CD14-positive monocyte (primary cell): ENCODE data around the gene SPINT1. TPM values are rescaled to one million over a fixed set of nuclear protein-coding genes. Genes with fewer than 3 reads are reported as not detected.

Experiments used
- DNase-seq, 3 donors: peaks; one replicate each; pipeline ENCODE4 v3.0.0-alpha.2; 2011 to 2022
- H2AFZ ChIP-seq: 2 replicates; pipeline ENCODE4 v1.6.0; 2012; ENCODE audit warnings: mild to moderate bottlenecking, low read depth, low read length, inconsistent platforms; ENCODE audit not compliant: insufficient read depth, poor library complexity, severe bottlenecking
- H3K27ac ChIP-seq, 2 donors: 1 replicate in 1 of 2; 2 replicates in 1 of 2; pipeline ENCODE4 v1.5.1; 2012 to 2013; ENCODE audit warnings: low read length in 2 of 2, control low read depth in 1 of 2, inconsistent platforms in 1 of 2, low read depth in 1 of 2, mild to moderate bottlenecking in 1 of 2
- H3K27me3 ChIP-seq, 2 donors: one replicate each; pipeline versions ENCODE4 v1.6.0 to v1.6.1; 2011 to 2013; ENCODE audit warnings: low read length in 2 of 2; ENCODE audit not compliant: control insufficient read depth in 2 of 2, insufficient read depth in 2 of 2
- H3K36me3 ChIP-seq, 2 donors: replicated peaks in 1 of 2; 1 replicate in 1 of 2; 2 replicates in 1 of 2; pipeline versions ENCODE4 v1.5.1 to v1.6.1; 2012 to 2013; ENCODE audit warnings: low read length in 2 of 2, control low read depth in 1 of 2, inconsistent platforms in 1 of 2, mild to moderate bottlenecking in 1 of 2; ENCODE audit not compliant: insufficient read depth in 2 of 2, control insufficient read depth in 1 of 2
- H3K4me1 ChIP-seq, 2 donors: 1 replicate in 1 of 2; 2 replicates in 1 of 2; pipeline versions ENCODE4 v1.5.1 to v1.6.1; 2012 to 2013; ENCODE audit warnings: low read length in 2 of 2, control low read depth in 1 of 2, inconsistent platforms in 1 of 2, mild to moderate bottlenecking in 1 of 2, moderate library complexity in 1 of 2; ENCODE audit not compliant: insufficient read depth in 2 of 2, control insufficient read depth in 1 of 2
- H3K4me2 ChIP-seq: replicated peaks from 2 replicates; pipeline ENCODE3; 2012; ENCODE audit warnings: low read length, moderate library complexity, mild to moderate bottlenecking; ENCODE audit not compliant: poor library complexity, severe bottlenecking; ENCODE audit errors: extremely low read depth
- H3K4me3 ChIP-seq, 3 experiments: fragments of 200-600 bp in 1 of 3; sonication (generic) in 1 of 3; replicated peaks in 1 of 3; 1 replicate in 2 of 3; 2 replicates in 1 of 3; pipeline ENCODE4 v1.5.1; 2011 to 2013; ENCODE audit warnings: low read length in 3 of 3, mild to moderate bottlenecking in 3 of 3, control low read depth in 2 of 3, low read depth in 2 of 3, inconsistent platforms in 1 of 3, moderate library complexity in 1 of 3
- H3K79me2 ChIP-seq: 2 replicates; pipeline ENCODE4 v1.6.0; 2012; ENCODE audit warnings: mild to moderate bottlenecking, control low read depth, inconsistent platforms, low read length, moderate library complexity; ENCODE audit not compliant: insufficient read depth
- H3K9ac ChIP-seq: 2 replicates; pipeline ENCODE4 v1.6.0; 2017; ENCODE audit warnings: low read length, mild to moderate bottlenecking; ENCODE audit not compliant: insufficient read depth, poor library complexity, severe bottlenecking
- H3K9me3 ChIP-seq, 2 donors: replicated peaks in 1 of 2; 1 replicate in 1 of 2; 2 replicates in 1 of 2; pipeline versions ENCODE4 v1.5.1 to v1.6.1; 2012 to 2013; ENCODE audit warnings: low read length in 2 of 2, control low read depth in 1 of 2; ENCODE audit not compliant: control insufficient read depth in 1 of 2, insufficient read depth in 1 of 2
- H4K20me1 ChIP-seq: 2 replicates; pipeline ENCODE4 v1.6.0; 2012; ENCODE audit warnings: mild to moderate bottlenecking, low read length, control low read depth, moderate library complexity; ENCODE audit not compliant: insufficient read depth
- H3K27ac Mint-ChIP-seq, 7 donors: one replicate each; pipeline ENCODE4 v1.8.0; 2020; ENCODE audit warnings: mild to moderate bottlenecking in 7 of 7, mixed read lengths in 7 of 7, moderate library complexity in 6 of 7, inconsistent platforms in 2 of 7
- H3K27me3 Mint-ChIP-seq, 3 donors: one replicate each; pipeline ENCODE4 v1.8.0; 2021 to 2022; ENCODE audit warnings: low read depth in 3 of 3, mild to moderate bottlenecking in 3 of 3, mixed read lengths in 3 of 3, moderate library complexity in 3 of 3, inconsistent platforms in 1 of 3
- H3K36me3 Mint-ChIP-seq, 2 donors: one replicate each; pipeline ENCODE4 v1.8.0; 2020; ENCODE audit warnings: mixed read lengths in 2 of 2, inconsistent platforms in 1 of 2, mild to moderate bottlenecking in 1 of 2
- H3K4me1 Mint-ChIP-seq: one replicate; pipeline ENCODE4 v1.8.0; 2020; ENCODE audit warnings: mild to moderate bottlenecking, mixed read lengths
- H3K4me3 Mint-ChIP-seq, 2 donors: one replicate each; pipeline ENCODE4 v1.8.0; 2020; ENCODE audit warnings: mild to moderate bottlenecking in 2 of 2, mixed read lengths in 2 of 2, moderate library complexity in 1 of 2
- H3K9me3 Mint-ChIP-seq, 7 donors: one replicate each; pipeline ENCODE4 v1.8.0; 2020 to 2022; ENCODE audit warnings: mixed read lengths in 7 of 7, mild to moderate bottlenecking in 6 of 7, moderate library complexity in 6 of 7, inconsistent platforms in 2 of 7
- CTCF ChIP-seq: fragments of 200-600 bp; IDR thresholded peaks from one replicate; pipeline ENCODE4 v1.8.0; 2022; ENCODE audit warnings: antibody characterized with exemption, mild to moderate bottlenecking
- WGBS: methylation state at CpG from one replicate; pipeline ENCODE4 v1.1.5; 2013; ENCODE audit warnings: missing lambda C conversion rate; ENCODE audit not compliant: insufficient coverage; 5-methylcytosine and 5-hydroxymethylcytosine counted together
- intact Hi-C, 2 donors: fragments of 100-400 bp; cut with micrococcal nuclease; formaldehyde crosslinking; loops; one replicate each; pipeline versions ENCODE4 v1.15.0 to v1.15.1; 2023
- polyA plus RNA-seq, 3 donors: library from polyadenylated mRNA; depleted of rRNA in 1 of 3; unstranded in 2 of 3; stranded (reverse) in 1 of 3; fragments of 300-500 nt in 2 of 3; fragments of >200 nt in 1 of 3; fragmentation: Illumina TruSeq in 2 of 3; gene quantifications; 1 replicate in 2 of 3; 2 replicates in 1 of 3; pipeline ENCODE4 v1.2.3, GENCODE V29; 2012 to 2021

Gene SPINT1
- polyA plus RNA-seq, 3 donors = 17.1 to 46.5 (median 21.5) TPM

- Mint-ChIP-seq H3K9me3 (peaks cover 0 to 2% (median 0%) of the 10 kb centered on the region in 7 donors), H3K27me3 (peaks cover 0 to 4% (median 3%) of the 10 kb centered on the region in 3 donors), H3K27ac (peak overlapping the region in 5 of 7 donors; percentile 68 to 97 (median 95)), H3K4me3 (peak overlapping the region; percentile 97), H3K36me3 (peaks cover 23 to 42% of the 10 kb centered on the region in 2 donors), H3K4me1 (peaks cover 27% of the 10 kb centered on the region)
- Histone ChIP-seq H3K4me1 (peaks cover 14 to 21% of the 10 kb centered on the region in 2 donors), H3K9me3 (no peaks in the 10 kb centered on the region), H2AFZ (peak overlapping the region; percentile 100), H3K4me2 (peak overlapping the region; percentile 81), H3K36me3 (peaks cover 20 to 44% of the 10 kb centered on the region in 2 donors), H4K20me1 (no peaks in the 10 kb centered on the region), H3K27me3 (no peaks in the 10 kb centered on the region), H3K27ac (peak overlapping the region in 1 of 2 donors; percentile 85), H3K79me2 (peaks cover 50% of the 10 kb centered on the region), H3K4me3 (peak overlapping the region; percentile 82 to 100 (median 97)), H3K9ac (peak overlapping the region; percentile 89)
- DNase-seq = no peak
- 7% methylated on average over 19 of the region's 19 CpGs for WGBS
- intact Hi-C loops = loop anchor here (1.0 to 10.0 kb wide), 5 partner anchors 47 to 114 kb away; partner anchors contain the start of genes RAD51 (in 1 of the 2), RMDN3 (in 1 of the 2) and VPS18 (in 1 of the 2)
- no peak for TF ChIP-seq CTCF
Observed at GRCh38 chr15:40807888-40808461, 35.9 kb upstream of the SPINT1 start.

GRCh38 chr15:40808861-40809450 is 34.9 kb upstream of the SPINT1 start:
- H3K4me3 ChIP-seq = no peak overlapping the region
- Mint-ChIP-seq H3K9me3 (peaks cover 0 to 2% (median 0%) of the 10 kb centered on the region in 7 donors), H3K4me3 (no peak overlapping the region), H3K36me3 (peaks cover 32 to 48% of the 10 kb centered on the region in 2 donors), H3K4me1 (peaks cover 25% of the 10 kb centered on the region), H3K27ac (peak overlapping the region in 1 of 7 donors; percentile 18), H3K27me3 (peaks cover 0 to 4% (median 3%) of the 10 kb centered on the region in 3 donors)
- H3K4me2 ChIP-seq = no peak overlapping the region
- DNase-seq = no peak
- H2AFZ ChIP-seq = no peak overlapping the region
- 89% methylated on average over 4 of the region's 8 CpGs for WGBS
- intact Hi-C loops = loop anchor here (5.0 to 10.0 kb wide), 3 partner anchors 54 to 112 kb away; partner anchors contain the start of genes RAD51 (in 1 of the 2), RMDN3 (in 1 of the 2) and VPS18 (in 1 of the 2)
- H3K79me2 ChIP-seq = peaks cover 41% of the 10 kb centered on the region
- no peaks in the 10 kb centered on the region for H4K20me1 ChIP-seq
- no peak overlapping the region for H3K27ac ChIP-seq
- TF ChIP-seq CTCF = no peak
- no peaks in the 10 kb centered on the region for H3K27me3 ChIP-seq
- H3K4me1 ChIP-seq = peaks cover 14 to 21% of the 10 kb centered on the region in 2 donors
- H3K36me3 ChIP-seq = peaks cover 29 to 45% of the 10 kb centered on the region in 2 donors
- no peaks in the 10 kb centered on the region for H3K9me3 ChIP-seq
- H3K9ac ChIP-seq = no peak overlapping the region
